ENCODE measurements around the gene ZNF683.
A peak's percentile ranks its signal among the peaks of the same experiment; 100 is the strongest.

Gene ZNF683

GRCh38 chr1:26360807-26361604, 11.5 kb downstream of the ZNF683 start:
- Histone ChIP-seq H3K27ac (ENCODE audit: low read depth, low read length) (no peak overlapping the region), H3K4me1 (ENCODE audit: control insufficient read depth in 5 of 5, insufficient read depth in 5 of 5, low read length in 5 of 5) (peaks cover 0 to 11% (median 11%) of the 10 kb centered on the region in 5 donors), H3K4me3 (ENCODE audit: low read depth in 1 of 5, low read length in 5 of 5) (peak overlapping the region in 2 of 5 donors; percentile 31 to 49), H3K9me3 (ENCODE audit: control insufficient read depth in 5 of 5, low read length in 5 of 5) (no peaks in the 10 kb centered on the region), H3K36me3 (ENCODE audit: control insufficient read depth in 5 of 5, insufficient read depth in 5 of 5, low read length in 5 of 5) (no peaks in the 10 kb centered on the region), H3K9ac (ENCODE audit: low read length in 5 of 5) (no peak overlapping the region), H3K27me3 (ENCODE audit: control insufficient read depth in 5 of 5, insufficient read depth in 4 of 5, low read length in 5 of 5) (peaks cover 31 to 59% (median 47%) of the 10 kb centered on the region in 5 donors)

GRCh38 chr1:26359981-26360806, 12.4 kb downstream of the ZNF683 start:
- Histone ChIP-seq H3K36me3 (ENCODE audit: control insufficient read depth in 5 of 5, insufficient read depth in 5 of 5, low read length in 5 of 5) (no peaks in the 10 kb centered on the region), H3K4me1 (ENCODE audit: control insufficient read depth in 5 of 5, insufficient read depth in 5 of 5, low read length in 5 of 5) (peaks cover 0 to 11% (median 11%) of the 10 kb centered on the region in 5 donors), H3K9me3 (ENCODE audit: control insufficient read depth in 5 of 5, low read length in 5 of 5) (no peaks in the 10 kb centered on the region), H3K9ac (ENCODE audit: low read length in 5 of 5) (no peak overlapping the region), H3K4me3 (ENCODE audit: low read depth in 1 of 5, low read length in 5 of 5) (peak overlapping the region in 3 of 5 donors; percentile 10 to 49 (median 31)), H3K27me3 (ENCODE audit: control insufficient read depth in 5 of 5, insufficient read depth in 4 of 5, low read length in 5 of 5) (peaks cover 31 to 65% (median 43%) of the 10 kb centered on the region in 5 donors), H3K27ac (ENCODE audit: low read depth, low read length) (no peak overlapping the region)

- Histone ChIP-seq H3K4me1 (ENCODE audit: control insufficient read depth in 5 of 5, insufficient read depth in 5 of 5, low read length in 5 of 5) (peaks cover 0 to 11% (median 11%) of the 10 kb centered on the region in 5 donors), H3K9me3 (ENCODE audit: control insufficient read depth in 5 of 5, low read length in 5 of 5) (no peaks in the 10 kb centered on the region), H3K36me3 (ENCODE audit: control insufficient read depth in 5 of 5, insufficient read depth in 5 of 5, low read length in 5 of 5) (no peaks in the 10 kb centered on the region), H3K27ac (ENCODE audit: low read depth, low read length) (no peak overlapping the region), H3K4me3 (ENCODE audit: low read depth in 1 of 5, low read length in 5 of 5) (no peak overlapping the region), H3K9ac (ENCODE audit: low read length in 5 of 5) (no peak overlapping the region), H3K27me3 (ENCODE audit: control insufficient read depth in 5 of 5, insufficient read depth in 4 of 5, low read length in 5 of 5) (peaks cover 37 to 64% (median 45%) of the 10 kb centered on the region in 5 donors)
Measured at GRCh38 chr1:26358411-26359384, 13.9 kb downstream of the ZNF683 start.

GRCh38 chr1:26357121-26357602, 15.4 kb downstream of the ZNF683 start:
- no peak overlapping the region for H3K27ac ChIP-seq (ENCODE audit: low read depth, low read length)
- H3K27me3 ChIP-seq (ENCODE audit: control insufficient read depth in 5 of 5, insufficient read depth in 4 of 5, low read length in 5 of 5) = peaks cover 32 to 53% (median 43%) of the 10 kb centered on the region in 5 donors

GRCh38 chr1:26356106-26356505, 16.4 kb downstream of the ZNF683 start:
- Histone ChIP-seq H3K4me1 (ENCODE audit: control insufficient read depth in 5 of 5, insufficient read depth in 5 of 5, low read length in 5 of 5) (peaks cover 0 to 11% (median 11%) of the 10 kb centered on the region in 5 donors), H3K9ac (ENCODE audit: low read length in 5 of 5) (no peak overlapping the region)

More at GRCh38 chr1:26357121-26357602, 15.4 kb downstream of the ZNF683 start:
- Histone ChIP-seq H3K4me1 (ENCODE audit: control insufficient read depth in 5 of 5, insufficient read depth in 5 of 5, low read length in 5 of 5) (peaks cover 0 to 11% (median 11%) of the 10 kb centered on the region in 5 donors), H3K4me3 (ENCODE audit: low read depth in 1 of 5, low read length in 5 of 5) (no peak overlapping the region), H3K9ac (ENCODE audit: low read length in 5 of 5) (no peak overlapping the region), H3K36me3 (ENCODE audit: control insufficient read depth in 5 of 5, insufficient read depth in 5 of 5, low read length in 5 of 5) (no peaks in the 10 kb centered on the region), H3K9me3 (ENCODE audit: control insufficient read depth in 5 of 5, low read length in 5 of 5) (no peaks in the 10 kb centered on the region)

GRCh38 chr1:26354972-26355371, 17.6 kb downstream of the ZNF683 start:
- no peaks in the 10 kb centered on the region for H3K9me3 ChIP-seq (ENCODE audit: control insufficient read depth in 5 of 5, low read length in 5 of 5)
- no peaks in the 10 kb centered on the region for H3K36me3 ChIP-seq (ENCODE audit: control insufficient read depth in 5 of 5, insufficient read depth in 5 of 5, low read length in 5 of 5)
- no peak overlapping the region for H3K27ac ChIP-seq (ENCODE audit: low read depth, low read length)
- H3K4me3 ChIP-seq (ENCODE audit: low read depth in 1 of 5, low read length in 5 of 5) = no peak overlapping the region
- peaks cover 11 to 31% (median 22%) of the 10 kb centered on the region in 5 donors for H3K27me3 ChIP-seq (ENCODE audit: control insufficient read depth in 5 of 5, insufficient read depth in 4 of 5, low read length in 5 of 5)
- H3K4me1 ChIP-seq (ENCODE audit: control insufficient read depth in 5 of 5, insufficient read depth in 5 of 5, low read length in 5 of 5) = peaks cover 0 to 3% (median under 1%) of the 10 kb centered on the region in 5 donors
- no peak overlapping the region for H3K9ac ChIP-seq (ENCODE audit: low read length in 5 of 5)

More at GRCh38 chr1:26356106-26356505, 16.4 kb downstream of the ZNF683 start:
- no peaks in the 10 kb centered on the region for H3K9me3 ChIP-seq (ENCODE audit: control insufficient read depth in 5 of 5, low read length in 5 of 5)
- no peak overlapping the region for H3K4me3 ChIP-seq (ENCODE audit: low read depth in 1 of 5, low read length in 5 of 5)
- H3K27me3 ChIP-seq (ENCODE audit: control insufficient read depth in 5 of 5, insufficient read depth in 4 of 5, low read length in 5 of 5) = peaks cover 22 to 43% (median 34%) of the 10 kb centered on the region in 5 donors
- no peak overlapping the region for H3K27ac ChIP-seq (ENCODE audit: low read depth, low read length)
- H3K36me3 ChIP-seq (ENCODE audit: control insufficient read depth in 5 of 5, insufficient read depth in 5 of 5, low read length in 5 of 5) = no peaks in the 10 kb centered on the region

GRCh38 chr1:26353976-26354820, 18.4 kb downstream of the ZNF683 start, which contains the start of gene CRYBG2:
Gene CRYBG2 (minus strand): TSS chr1:26354130. CDS start chr1:26346657, 7,473 bp downstream.
- Histone ChIP-seq H3K27ac (ENCODE audit: low read depth, low read length) (no peak within 1 kb of the TSS), H3K4me3 (ENCODE audit: low read depth in 1 of 5, low read length in 5 of 5) (no peak within 1 kb of the TSS), H3K9ac (ENCODE audit: low read length in 5 of 5) (no peak within 1 kb of the TSS), H3K4me1 (ENCODE audit: control insufficient read depth in 5 of 5, insufficient read depth in 5 of 5, low read length in 5 of 5) (no peaks in the 10 kb centered on the region), H3K36me3 (ENCODE audit: control insufficient read depth in 5 of 5, insufficient read depth in 5 of 5, low read length in 5 of 5) (no peaks in the 10 kb centered on the region), H3K9me3 (ENCODE audit: control insufficient read depth in 5 of 5, low read length in 5 of 5) (no peaks in the 10 kb centered on the region), H3K27me3 (ENCODE audit: control insufficient read depth in 5 of 5, insufficient read depth in 4 of 5, low read length in 5 of 5) (peaks cover 10 to 28% (median 19%) of the 10 kb centered on the region in 5 donors)

- Histone ChIP-seq H3K9me3 (ENCODE audit: control insufficient read depth in 5 of 5, low read length in 5 of 5) (no peaks in the 10 kb centered on the region), H3K27me3 (ENCODE audit: control insufficient read depth in 5 of 5, insufficient read depth in 4 of 5, low read length in 5 of 5) (peaks cover 7 to 22% (median 19%) of the 10 kb centered on the region in 5 donors), H3K36me3 (ENCODE audit: control insufficient read depth in 5 of 5, insufficient read depth in 5 of 5, low read length in 5 of 5) (no peaks in the 10 kb centered on the region), H3K9ac (ENCODE audit: low read length in 5 of 5) (no peak overlapping the region), H3K4me3 (ENCODE audit: low read depth in 1 of 5, low read length in 5 of 5) (no peak overlapping the region), H3K4me1 (ENCODE audit: control insufficient read depth in 5 of 5, insufficient read depth in 5 of 5, low read length in 5 of 5) (no peaks in the 10 kb centered on the region), H3K27ac (ENCODE audit: low read depth, low read length) (no peak overlapping the region)
Measured at GRCh38 chr1:26353210-26353859, 19.2 kb downstream of the ZNF683 start.

All from subcutaneous abdominal adipose tissue (tissue), 5 donors.